ENCODE data around the gene MPHOSPH8.
"Not testable (repeated sequence)": the region's sequence is repeated elsewhere in the genome, so short reads cannot be mapped to it uniquely, and the experiment has no call there.

MPHOSPH8 gene

GRCh38 chr13:19680751-19681150 is 47.3 kb downstream of the MPHOSPH8 start:
- no peak for DNase-seq (ENCODE audit: low spot score)

- DNase-seq (ENCODE audit: low spot score) = no peak
These were observed 48.1 kb downstream of the MPHOSPH8 start for GRCh38 chr13:19681517-19681916.

- DNase-seq (ENCODE audit: low spot score) = no peak
These were observed 51.6 kb downstream of the MPHOSPH8 start for GRCh38 chr13:19685034-19685433.

- DNase-seq (ENCODE audit: low spot score) = no peak
These were observed 52.0 kb downstream of the MPHOSPH8 start for GRCh38 chr13:19685437-19685836.

GRCh38 chr13:19691447-19691846 is 58.0 kb downstream of the MPHOSPH8 start:
- not testable (repeated sequence) for DNase-seq (ENCODE audit: low spot score)

- DNase-seq (ENCODE audit: low spot score) = no peak
These were observed 62.0 kb downstream of the MPHOSPH8 start for GRCh38 chr13:19695428-19695827.

- DNase-seq (ENCODE audit: low spot score) = no peak
These were observed 62.4 kb downstream of the MPHOSPH8 start for GRCh38 chr13:19695829-19696228.

GRCh38 chr13:19700963-19701362 is 67.5 kb downstream of the MPHOSPH8 start:
- not testable (repeated sequence) for DNase-seq (ENCODE audit: low spot score)

GRCh38 chr13:19701619-19702018 is 68.2 kb downstream of the MPHOSPH8 start:
- not testable (repeated sequence) for DNase-seq (ENCODE audit: low spot score)

GRCh38 chr13:19704256-19704655 is 70.8 kb downstream of the MPHOSPH8 start:
- DNase-seq (ENCODE audit: low spot score) = not testable (repeated sequence)

- not testable (repeated sequence) for DNase-seq (ENCODE audit: low spot score)
These were observed 75.6 kb downstream of the MPHOSPH8 start for GRCh38 chr13:19709039-19709438.

GRCh38 chr13:19709782-19710181 is 76.3 kb downstream of the MPHOSPH8 start:
- DNase-seq (ENCODE audit: low spot score) = not testable (repeated sequence)

GRCh38 chr13:19713186-19713965 is 79.9 kb downstream of the MPHOSPH8 start:
- DNase-seq (ENCODE audit: low spot score) = no peak

- DNase-seq (ENCODE audit: low spot score) = no peak
These were observed 86.6 kb downstream of the MPHOSPH8 start for GRCh38 chr13:19720039-19720438.

Measured in SK-N-DZ (cell line).